H9 (cell line): ENCODE data around the gene PRKAG2. TPM values are rescaled to one million over a fixed set of nuclear protein-coding genes. Genes with fewer than 3 reads are reported as not detected.

Experiments
- DNase-seq: peaks from one replicate; pipeline ENCODE4 v3.0.0-alpha.2; 2017
- H2AFZ ChIP-seq: one replicate; pipeline ENCODE4 v1.6.1; 2013; ENCODE audit warnings: mild to moderate bottlenecking, low read length, control low read depth, moderate library complexity
- H2AK5ac ChIP-seq: 2 replicates; pipeline ENCODE4 v1.6.1; 2013; ENCODE audit warnings: low read length, control low read depth, mixed read lengths; ENCODE audit not compliant: insufficient read length
- H2BK120ac ChIP-seq: one replicate; pipeline ENCODE4 v1.6.1; 2013; ENCODE audit warnings: low read depth, mild to moderate bottlenecking, low read length, control low read depth, inconsistent platforms; ENCODE audit not compliant: poor library complexity, severe bottlenecking
- H2BK12ac ChIP-seq: 2 replicates; pipeline ENCODE4 v1.6.1; 2013; ENCODE audit warnings: low read length, control low read depth, mixed read lengths, low read depth; ENCODE audit not compliant: insufficient read length
- H2BK15ac ChIP-seq: 2 replicates; pipeline ENCODE4 v1.6.1; 2013; ENCODE audit warnings: low read depth, low read length, control low read depth
- H2BK20ac ChIP-seq: one replicate; pipeline ENCODE4 v1.6.1; 2013; ENCODE audit warnings: low read depth, mild to moderate bottlenecking, low read length, control low read depth, inconsistent platforms; ENCODE audit not compliant: poor library complexity, severe bottlenecking
- H2BK5ac ChIP-seq: 2 replicates; pipeline ENCODE4 v1.6.1; 2013; ENCODE audit warnings: low read length, control low read depth, mixed read lengths; ENCODE audit not compliant: insufficient read length
- H3K14ac ChIP-seq: 2 replicates; pipeline ENCODE4 v1.6.1; 2013; ENCODE audit warnings: low read length, control low read depth; ENCODE audit not compliant: insufficient read depth
- H3K18ac ChIP-seq: 2 replicates; pipeline ENCODE4 v1.6.1; 2013; ENCODE audit warnings: low read depth, mild to moderate bottlenecking, mixed read lengths, low read length, control low read depth; ENCODE audit not compliant: insufficient read length
- H3K23ac ChIP-seq: 2 replicates; pipeline ENCODE4 v1.6.1; 2013; ENCODE audit warnings: low read length, control low read depth, mixed read lengths, low read depth; ENCODE audit not compliant: insufficient read length
- H3K23me2 ChIP-seq: 2 replicates; pipeline ENCODE4 v1.6.1; 2013; ENCODE audit warnings: low read depth, mild to moderate bottlenecking, mixed read lengths, low read length, control low read depth; ENCODE audit not compliant: insufficient read length, poor library complexity, severe bottlenecking
- H3K27ac ChIP-seq: 2 replicates; pipeline ENCODE4 v1.5.1; 2013; ENCODE audit warnings: low read length, control low read depth, mixed read lengths, low read depth; ENCODE audit not compliant: insufficient read length
- H3K27me3 ChIP-seq: 2 replicates; pipeline ENCODE4 v1.6.1; 2013; ENCODE audit warnings: low read length, control low read depth, inconsistent platforms; ENCODE audit not compliant: insufficient read depth
- H3K4ac ChIP-seq: 2 replicates; pipeline ENCODE4 v1.6.1; 2013; ENCODE audit warnings: low read depth, mild to moderate bottlenecking, control low read depth, inconsistent platforms, low read length, moderate library complexity
- H3K4me1 ChIP-seq: 2 replicates; pipeline ENCODE4 v1.6.1; 2013; ENCODE audit warnings: low read length, control low read depth, inconsistent platforms; ENCODE audit not compliant: insufficient read depth
- H3K4me2 ChIP-seq: 2 replicates; pipeline ENCODE4 v1.6.1; 2013; ENCODE audit warnings: low read length, control low read depth, mixed read lengths; ENCODE audit not compliant: insufficient read length, insufficient read depth
- H3K56ac ChIP-seq: 2 replicates; pipeline ENCODE4 v1.6.1; 2013; ENCODE audit warnings: low read depth, mild to moderate bottlenecking, mixed read lengths, low read length, control low read depth; ENCODE audit not compliant: insufficient read length
- H3K79me1 ChIP-seq: 2 replicates; pipeline ENCODE4 v1.6.1; 2013; ENCODE audit warnings: low read depth, mild to moderate bottlenecking, moderate library complexity, low read length, control low read depth, inconsistent platforms; ENCODE audit not compliant: insufficient read depth, poor library complexity, severe bottlenecking
- H3K79me2 ChIP-seq: 2 replicates; pipeline ENCODE4 v1.6.1; 2013; ENCODE audit warnings: low read length, control low read depth, inconsistent platforms; ENCODE audit not compliant: insufficient read depth
- H3K9ac ChIP-seq: 2 replicates; pipeline ENCODE4 v1.6.1; 2013; ENCODE audit warnings: low read length, control low read depth, mixed read lengths; ENCODE audit not compliant: insufficient read length; ENCODE audit errors: extremely low read depth
- H3K9me3 ChIP-seq: one replicate; pipeline ENCODE4 v1.6.1; 2013; ENCODE audit warnings: low read depth, low read length, inconsistent platforms; ENCODE audit not compliant: control insufficient read depth
- H3T11ph ChIP-seq: one replicate; pipeline ENCODE4 v1.6.1; 2013; ENCODE audit warnings: mild to moderate bottlenecking, low read length, control low read depth, inconsistent platforms
- H4K20me1 ChIP-seq: one replicate; pipeline ENCODE4 v1.6.1; 2013; ENCODE audit not compliant: control insufficient read depth, insufficient read length, insufficient read depth
- H4K5ac ChIP-seq: 2 replicates; pipeline ENCODE4 v1.6.1; 2013; ENCODE audit warnings: low read depth, mild to moderate bottlenecking, mixed read lengths, low read length, control low read depth; ENCODE audit not compliant: insufficient read length
- H4K8ac ChIP-seq: replicated peaks from 2 replicates; pipeline ENCODE4 v1.6.1; 2013; ENCODE audit warnings: low read length, control low read depth, mixed read lengths, low read depth; ENCODE audit not compliant: insufficient read length
- H4K91ac ChIP-seq: 2 replicates; pipeline ENCODE4 v1.6.1; 2013; ENCODE audit warnings: low read depth, mild to moderate bottlenecking, moderate library complexity, mixed read lengths, low read length, control low read depth; ENCODE audit not compliant: insufficient read length
- H3K27ac Mint-ChIP-seq, 3 experiments: 2 replicates in 2 of 3; 3 replicates in 1 of 3; pipeline ENCODE4 v1.8.0; 2020 to 2021; ENCODE audit warnings: mixed read lengths in 3 of 3, mild to moderate bottlenecking in 1 of 3, moderate library complexity in 1 of 3
- H3K27me3 Mint-ChIP-seq: 2 replicates; pipeline ENCODE4 v1.8.0; 2021; ENCODE audit warnings: low read depth, mild to moderate bottlenecking, moderate library complexity, mixed read lengths
- H3K36me3 Mint-ChIP-seq, 3 experiments: 2 replicates in 2 of 3; 3 replicates in 1 of 3; pipeline ENCODE4 v1.8.0; 2020 to 2021; ENCODE audit warnings: low read depth in 3 of 3, mixed read lengths in 3 of 3; ENCODE audit not compliant: insufficient read depth in 1 of 3
- H3K4me1 Mint-ChIP-seq, 2 experiments: 2 replicates each; pipeline ENCODE4 v1.8.0; 2020; ENCODE audit warnings: mixed read lengths in 2 of 2
- H3K4me3 Mint-ChIP-seq, 2 experiments: 2 replicates in 1 of 2; 3 replicates in 1 of 2; pipeline ENCODE4 v1.8.0; 2020 to 2021; ENCODE audit warnings: mild to moderate bottlenecking in 2 of 2, mixed read lengths in 2 of 2, moderate library complexity in 1 of 2
- H3K9me3 Mint-ChIP-seq, 2 experiments: 2 replicates in 1 of 2; 3 replicates in 1 of 2; pipeline ENCODE4 v1.8.0; 2020; ENCODE audit warnings: mild to moderate bottlenecking in 2 of 2, mixed read lengths in 2 of 2, moderate library complexity in 1 of 2
- WGBS: extraction: QIAGEN DNeasy Blood & Tissue Kit; methylation state at CpG from one replicate; pipeline ENCODE4 v1.1.7; 2013; ENCODE audit warnings: missing lambda C conversion rate, low lambda C conversion rate, mixed read lengths; ENCODE audit not compliant: insufficient read length; ENCODE audit errors: extremely low coverage; 5-methylcytosine and 5-hydroxymethylcytosine counted together
- total RNA-seq: library from RNA; stranded (reverse); gene quantifications from 2 replicates; pipeline ENCODE4 v1.2.1, GENCODE V29; 2021
- TF ChIP-seq, protein P1 (sequence below): fragments of 200-600 bp; sonication (generic); conservative IDR thresholded peaks from 3 replicates; pipeline ENCODE4 v1.8.0; 2021; ENCODE audit warnings: antibody characterized with exemption, mild to moderate bottlenecking

The PRKAG2 gene
- total RNA-seq, 1 experiment from 2014 or later: 11.8 TPM

- H2AK5ac ChIP-seq: no peak overlapping the region
- no peak overlapping the region for H3K9ac ChIP-seq
- no peak overlapping the region for H3K23ac ChIP-seq
- no peak overlapping the region for H4K5ac ChIP-seq
- H3K27me3 ChIP-seq: no peaks in the 10 kb centered on the region
- H2BK15ac ChIP-seq: no peak overlapping the region
- H3T11ph ChIP-seq: no peak overlapping the region
- no peaks in the 10 kb centered on the region for H3K4me1 ChIP-seq
- no peak overlapping the region for H3K56ac ChIP-seq
- no peak for DNase-seq
- no peak overlapping the region for H2AFZ ChIP-seq
- no peak overlapping the region for H3K4me2 ChIP-seq
- no peaks in the 10 kb centered on the region for H3K9me3 Mint-ChIP-seq
- H4K8ac ChIP-seq: no peak overlapping the region
- H3K27me3 Mint-ChIP-seq: no peaks in the 10 kb centered on the region
- no peaks in the 10 kb centered on the region for H3K79me1 ChIP-seq
- H3K4ac ChIP-seq: no peak overlapping the region
- H3K27ac ChIP-seq: no peak overlapping the region
- no peak overlapping the region for H2BK5ac ChIP-seq
- H3K4me1 Mint-ChIP-seq: peaks cover 4 to 11% of the 10 kb centered on the region in 2 experiments
- no peak overlapping the region for H3K4me3 Mint-ChIP-seq
- no peak overlapping the region for H4K91ac ChIP-seq
- no peaks in the 10 kb centered on the region for H3K79me2 ChIP-seq
- H2BK120ac ChIP-seq: no peak overlapping the region
- no peaks in the 10 kb centered on the region for H3K36me3 Mint-ChIP-seq
- H3K9me3 ChIP-seq: no peaks in the 10 kb centered on the region
- no peak overlapping the region for H2BK20ac ChIP-seq
- no peak overlapping the region for H3K18ac ChIP-seq
- WGBS: no CpG with 5 or more reads among the region's 2 CpGs
- H3K23me2 ChIP-seq: no peaks in the 10 kb centered on the region
- H2BK12ac ChIP-seq: no peak overlapping the region
- peak overlapping the region in 1 of 3 experiments; percentile 27; a peak in 1 of 7 replicates for H3K27ac Mint-ChIP-seq
- no peak overlapping the region for H3K14ac ChIP-seq
- TF ChIP-seq, protein P1, sequence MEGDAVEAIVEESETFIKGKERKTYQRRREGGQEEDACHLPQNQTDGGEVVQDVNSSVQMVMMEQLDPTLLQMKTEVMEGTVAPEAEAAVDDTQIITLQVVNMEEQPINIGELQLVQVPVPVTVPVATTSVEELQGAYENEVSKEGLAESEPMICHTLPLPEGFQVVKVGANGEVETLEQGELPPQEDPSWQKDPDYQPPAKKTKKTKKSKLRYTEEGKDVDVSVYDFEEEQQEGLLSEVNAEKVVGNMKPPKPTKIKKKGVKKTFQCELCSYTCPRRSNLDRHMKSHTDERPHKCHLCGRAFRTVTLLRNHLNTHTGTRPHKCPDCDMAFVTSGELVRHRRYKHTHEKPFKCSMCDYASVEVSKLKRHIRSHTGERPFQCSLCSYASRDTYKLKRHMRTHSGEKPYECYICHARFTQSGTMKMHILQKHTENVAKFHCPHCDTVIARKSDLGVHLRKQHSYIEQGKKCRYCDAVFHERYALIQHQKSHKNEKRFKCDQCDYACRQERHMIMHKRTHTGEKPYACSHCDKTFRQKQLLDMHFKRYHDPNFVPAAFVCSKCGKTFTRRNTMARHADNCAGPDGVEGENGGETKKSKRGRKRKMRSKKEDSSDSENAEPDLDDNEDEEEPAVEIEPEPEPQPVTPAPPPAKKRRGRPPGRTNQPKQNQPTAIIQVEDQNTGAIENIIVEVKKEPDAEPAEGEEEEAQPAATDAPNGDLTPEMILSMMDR: no peak
- no peaks in the 10 kb centered on the region for H4K20me1 ChIP-seq
These were observed 304.8 kb downstream of the PRKAG2 start for GRCh38 chr7:151572136-151572535.
